Fibroblast of peridontal ligament (primary cell): Measurements from ENCODE around the gene DNHD1.

Experiments
- DNase-seq: peaks from one replicate; pipeline ENCODE4 v3.0.0-alpha.2; 2010; ENCODE audit errors: extremely low read depth

Gene DNHD1

GRCh38 chr11:6531267-6531752 is 34.2 kb downstream of the DNHD1 start:
- DNase-seq = peak; percentile 64

- DNase-seq = no peak
Measured at GRCh38 chr11:6538456-6538855, 41.4 kb downstream of the DNHD1 start.

- DNase-seq = no peak
Measured at GRCh38 chr11:6538945-6539344, 41.9 kb downstream of the DNHD1 start.

DNA sequence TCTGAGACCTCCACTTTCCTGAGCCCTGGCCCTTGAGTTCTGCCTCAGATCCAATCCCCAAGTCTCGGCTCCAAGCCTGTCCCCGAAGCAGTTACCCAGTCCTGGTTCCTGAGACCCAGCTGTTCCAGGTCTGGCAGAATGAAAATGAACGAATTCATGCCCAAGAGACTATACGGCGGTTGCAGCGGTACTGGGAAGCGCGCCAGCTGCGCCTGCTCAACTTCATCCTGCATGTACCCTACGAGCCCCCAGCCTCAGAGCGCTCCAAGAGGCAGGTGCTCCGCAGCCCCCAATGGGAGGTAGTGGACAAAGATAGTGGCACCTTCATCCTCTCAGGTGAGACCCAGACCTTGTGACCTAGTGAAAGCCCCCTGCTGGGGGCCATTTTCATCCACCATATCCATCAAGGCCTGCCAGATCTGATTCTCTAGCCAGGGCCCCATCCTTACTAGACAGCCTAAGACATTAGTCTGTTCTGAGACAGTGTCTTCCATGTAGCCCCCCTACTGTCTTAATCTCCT is 42.7 kb downstream of the DNHD1 start:
- DNase-seq = no peak

DNA sequence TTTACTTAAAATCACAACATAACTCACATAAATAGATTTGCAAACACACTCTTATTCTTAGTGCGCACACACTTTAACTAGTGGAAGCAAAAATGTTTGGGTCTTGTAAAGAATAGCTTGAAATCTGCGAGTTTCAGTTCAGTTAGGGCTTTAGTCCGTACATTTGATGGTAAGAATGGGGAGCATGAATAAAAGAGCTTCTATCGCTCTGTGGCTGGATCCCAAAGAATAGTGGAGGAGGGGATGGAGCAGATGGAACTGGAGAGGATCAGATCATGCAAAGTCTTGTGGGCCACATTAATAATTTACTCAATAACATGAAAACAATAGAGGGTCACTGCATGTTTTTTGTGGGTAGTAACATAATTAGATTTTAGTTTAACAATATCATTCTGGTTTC is 44.3 kb downstream of the DNHD1 start:
- no peak for DNase-seq

- no peak for DNase-seq
Measured at GRCh38 chr11:6542727-6543126, 45.6 kb downstream of the DNHD1 start.

GRCh38 chr11:6544921-6545850 is 48.1 kb downstream of the DNHD1 start:
- DNase-seq = peak; percentile 14

GRCh38 chr11:6545917-6546605 is 49.0 kb downstream of the DNHD1 start:
- DNase-seq = no peak

GRCh38 chr11:6546735-6547134 is 49.7 kb downstream of the DNHD1 start:
- no peak for DNase-seq

- no peak for DNase-seq
Measured at GRCh38 chr11:6547177-6547576, 50.1 kb downstream of the DNHD1 start.

DNA sequence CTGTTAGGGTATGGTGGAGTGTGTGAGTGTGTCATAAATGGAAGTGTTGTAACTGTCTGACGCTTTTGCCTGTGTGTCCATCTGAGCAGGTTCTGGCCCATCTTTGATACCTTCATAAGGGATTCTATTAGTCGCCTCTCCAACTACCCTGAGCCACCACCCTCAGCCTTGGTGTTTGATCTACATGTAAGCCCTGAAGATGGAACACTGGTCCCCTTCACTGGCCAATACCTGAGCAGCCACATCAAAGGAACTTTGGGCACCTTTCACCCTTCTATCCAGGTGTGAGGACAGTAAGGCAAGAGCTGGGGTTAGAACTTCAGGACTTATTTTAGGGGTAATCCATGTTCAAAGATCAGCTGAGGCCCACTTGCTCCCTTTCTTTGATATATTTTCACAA is 51.0 kb downstream of the DNHD1 start:
- no peak for DNase-seq

DNA sequence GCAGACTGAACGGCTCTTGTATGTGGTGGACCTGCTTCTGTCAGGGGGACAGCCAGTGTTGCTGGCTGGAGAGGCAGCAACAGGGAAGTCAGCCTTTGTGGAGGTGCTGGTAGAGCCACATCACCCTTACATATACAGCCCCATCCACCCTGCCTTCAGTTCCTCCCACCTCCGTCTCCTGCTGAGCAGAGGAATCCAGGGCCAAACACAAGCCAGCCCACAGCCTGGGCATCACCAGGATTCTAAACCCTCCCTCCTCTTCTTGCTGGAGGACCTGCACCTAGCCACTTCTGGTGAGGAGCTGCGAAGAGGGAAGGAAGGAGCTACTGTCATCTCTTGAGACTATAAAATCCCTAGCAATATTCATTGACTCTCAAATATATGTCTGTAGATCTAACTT is 51.6 kb downstream of the DNHD1 start:
- DNase-seq = no peak

DNA sequence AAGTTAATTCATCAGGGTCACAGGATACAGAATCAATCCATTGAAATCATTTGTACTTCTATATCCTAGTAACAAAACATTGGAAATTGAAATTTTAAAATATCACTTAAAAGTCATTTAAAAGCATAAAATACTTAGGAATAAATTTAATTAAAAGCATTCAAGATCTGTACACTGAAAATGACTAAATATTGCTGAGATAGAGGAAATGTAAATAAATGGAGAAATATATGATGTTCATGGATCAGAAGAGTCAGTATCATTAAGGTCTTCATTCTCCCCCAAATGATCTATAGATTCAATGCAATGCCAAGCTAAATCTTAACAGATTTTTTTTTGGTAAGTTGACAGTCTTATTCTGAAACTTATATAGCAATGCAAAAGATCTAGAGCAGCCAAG is 56.6 kb downstream of the DNHD1 start:
- DNase-seq = no peak

- DNase-seq = no peak
Measured at GRCh38 chr11:6554828-6555706, 58.0 kb downstream of the DNHD1 start.

DNA sequence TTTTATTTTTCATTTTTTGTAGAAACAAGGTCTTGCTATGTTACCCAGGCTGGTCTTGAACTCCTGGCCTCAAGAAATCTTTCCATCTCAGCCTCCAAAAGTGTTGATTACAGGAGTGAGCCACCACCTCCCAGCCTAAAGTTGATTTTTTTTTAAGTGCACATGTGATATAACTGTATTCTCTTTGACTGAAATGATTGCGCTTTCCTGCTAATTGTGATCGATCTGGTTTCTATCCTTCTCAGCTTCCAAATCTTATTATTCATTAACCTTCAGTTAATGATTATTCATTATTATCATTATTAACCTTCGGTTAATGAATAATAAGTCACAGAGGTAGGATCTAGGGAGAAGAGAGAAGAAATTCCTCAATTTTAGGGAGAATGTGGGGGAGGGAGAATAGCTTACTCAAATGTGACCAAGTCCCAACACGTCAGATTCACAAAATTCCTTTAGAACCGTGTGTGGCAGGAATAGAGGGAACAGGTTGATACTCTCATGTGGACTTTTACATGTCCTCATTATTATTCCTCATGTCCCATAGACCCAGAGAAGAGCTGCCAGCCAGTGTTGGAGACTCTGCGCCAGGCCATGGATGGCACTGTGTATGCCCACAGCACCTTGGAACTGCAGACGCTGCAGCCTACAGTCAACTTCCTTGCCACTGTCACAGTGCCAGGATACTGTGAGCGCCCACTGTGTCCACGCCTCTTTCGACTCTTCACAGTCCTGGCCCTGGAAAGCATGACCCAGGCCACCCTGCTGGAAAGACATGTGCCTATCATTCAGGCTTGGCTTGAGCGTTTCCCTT is 59.3 kb downstream of the DNHD1 start:
- no peak for DNase-seq

DNA sequence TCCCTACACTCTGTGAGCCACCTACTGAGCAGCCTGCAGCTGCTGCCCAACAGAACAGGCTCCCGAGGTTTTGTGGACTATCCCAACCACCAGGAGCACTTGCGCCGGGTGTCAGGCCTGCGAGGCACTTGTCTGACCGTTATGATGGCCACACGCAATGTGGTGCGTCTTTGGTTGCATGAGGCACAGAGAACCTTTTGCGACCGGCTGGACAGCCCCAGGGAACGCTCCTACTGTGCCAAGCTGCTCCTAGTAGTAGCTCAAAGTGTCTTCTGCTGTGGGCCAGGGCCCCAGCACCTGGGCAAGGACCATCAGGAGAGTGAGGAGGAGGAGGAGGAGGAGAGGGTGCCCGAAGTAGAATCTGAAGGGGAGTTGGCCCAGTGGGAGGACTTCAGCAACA is 60.0 kb downstream of the DNHD1 start:
- no peak for DNase-seq

DNA sequence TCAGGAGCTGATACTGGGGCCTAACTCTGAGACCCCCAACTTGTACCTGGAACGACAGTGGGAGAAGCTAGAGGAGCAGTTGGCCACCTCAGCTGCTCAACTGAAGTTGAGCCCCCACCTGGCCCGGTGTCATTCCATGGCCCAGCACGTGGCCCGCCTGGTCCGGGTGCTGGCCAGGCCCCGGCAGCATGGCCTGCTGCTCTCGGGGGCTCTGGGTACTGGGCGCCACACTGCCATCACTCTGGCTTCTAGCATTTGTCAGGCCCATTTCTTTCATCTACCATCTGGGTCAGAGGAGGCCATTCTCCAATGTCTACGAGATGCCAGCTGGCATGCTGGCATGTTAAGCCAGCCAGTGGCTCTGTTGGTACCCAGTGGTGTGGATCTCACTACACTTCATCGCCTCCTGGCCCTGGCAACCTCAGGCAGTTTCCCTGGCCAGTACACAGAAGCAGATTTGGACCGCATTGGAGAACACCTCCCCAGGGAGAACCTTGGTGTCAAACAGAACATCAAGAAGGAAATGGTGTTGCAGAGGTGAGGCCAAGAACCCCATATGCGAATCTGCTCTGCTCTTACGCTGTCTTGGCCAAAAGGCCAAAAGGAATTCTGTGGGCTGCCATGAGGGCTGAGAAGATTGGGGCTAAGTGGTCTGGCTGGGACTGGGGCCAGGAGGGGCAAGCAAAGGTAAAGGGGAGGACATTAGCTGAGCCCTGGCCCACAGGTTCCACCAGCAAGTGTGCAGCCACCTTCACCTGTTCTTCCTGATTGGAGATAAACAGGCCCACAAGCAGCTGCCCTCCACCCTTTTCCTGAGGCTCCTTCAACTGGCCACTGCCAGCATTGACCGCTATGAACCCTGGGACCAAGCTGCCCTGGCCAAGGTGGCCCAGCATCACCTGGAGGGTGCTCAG is 60.9 kb downstream of the DNHD1 start:
- DNase-seq = no peak

DNA sequence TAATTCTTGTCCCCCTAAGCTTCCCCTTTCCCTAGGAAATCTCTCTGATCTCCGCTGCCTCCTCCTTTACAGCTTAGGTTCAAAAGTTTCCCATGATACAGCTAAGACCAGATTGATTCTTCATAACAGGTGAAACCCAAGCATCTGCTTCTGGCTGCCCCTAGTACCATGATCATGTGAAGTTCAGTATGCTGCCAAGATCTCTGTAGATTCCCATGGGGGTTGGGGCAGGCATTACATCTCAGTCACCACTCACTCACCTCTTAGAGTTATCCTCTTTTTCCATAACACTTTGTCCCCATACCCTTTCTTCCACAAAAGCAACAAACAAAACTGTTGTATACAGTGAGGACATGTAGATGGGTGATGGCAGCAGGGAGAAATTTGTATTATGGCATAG is 62.3 kb downstream of the DNHD1 start:
- DNase-seq = no peak

DNA sequence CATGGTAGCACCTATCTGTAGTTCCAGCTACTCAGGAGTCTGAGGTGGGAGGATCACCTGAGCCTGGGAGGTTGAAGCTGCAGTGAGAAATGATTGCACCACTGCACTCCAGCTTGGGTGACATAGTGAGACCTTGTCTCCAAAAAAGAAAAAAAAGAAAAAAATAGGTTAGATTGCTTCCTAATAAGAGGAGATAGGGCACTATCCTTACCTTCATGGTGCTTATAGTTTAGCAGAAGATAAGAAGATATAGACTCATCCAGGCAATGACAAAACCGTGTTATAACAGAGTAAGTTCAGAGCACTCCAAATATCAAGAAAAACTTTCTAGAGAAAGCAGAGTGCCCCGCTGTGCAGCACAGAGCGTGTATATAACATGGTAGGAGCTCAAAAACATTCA is 64.2 kb downstream of the DNHD1 start:
- DNase-seq = no peak

- DNase-seq = no peak
Measured at GRCh38 chr11:6563121-6563619, 66.1 kb downstream of the DNHD1 start.
